GM23338 (cell line): ENCODE results near the gene DDX56. TPM values are rescaled to one million over a fixed set of nuclear protein-coding genes. Genes with fewer than 3 reads are reported as not detected.

Experiments
- ATAC-seq: fragments of 200-7000 bp; cut with Tn5 transposase; 3 replicates; pipeline ENCODE4 v1.9.1; 2020
- DNase-seq: peaks from one replicate; pipeline ENCODE4 v3.0.0-alpha.2; 2015; ENCODE audit warnings: low spot score
- H2AFZ ChIP-seq: fragments of 200-600 bp; sonication (generic); 2 replicates; pipeline ENCODE4 v1.8.0; 2016; ENCODE audit warnings: antibody characterized with exemption, mild to moderate bottlenecking, moderate library complexity
- H3F3A ChIP-seq: fragments of 200-600 bp; sonication (generic); replicated peaks from 2 replicates; pipeline ENCODE4 v1.8.0; 2017; ENCODE audit warnings: antibody characterized with exemption, mixed run types, low read depth
- H3K27ac ChIP-seq: fragments of 200-600 bp; sonication (generic); 2 replicates; pipeline ENCODE4 v1.6.1; 2016; ENCODE audit warnings: low read depth
- H3K27me3 ChIP-seq: fragments of 200-600 bp; sonication (generic); 2 replicates; pipeline ENCODE4 v1.8.0; 2016; ENCODE audit warnings: mild to moderate bottlenecking, mixed run types, moderate library complexity; ENCODE audit not compliant: insufficient read depth
- H3K36me3 ChIP-seq: fragments of 200-600 bp; sonication (generic); 2 replicates; pipeline ENCODE4 v1.8.0; 2016; ENCODE audit warnings: mild to moderate bottlenecking; ENCODE audit not compliant: insufficient read depth
- H3K4me1 ChIP-seq: fragments of 200-600 bp; sonication (generic); 2 replicates; pipeline ENCODE4 v1.8.0; 2016; ENCODE audit warnings: mild to moderate bottlenecking, moderate library complexity; ENCODE audit not compliant: insufficient read depth
- H3K4me2 ChIP-seq: fragments of 200-600 bp; sonication (generic); 2 replicates; pipeline ENCODE4 v1.7.1; 2017; ENCODE audit warnings: mixed run types
- H3K4me3 ChIP-seq: fragments of 200-600 bp; sonication (generic); 2 replicates; pipeline ENCODE4 v1.6.1; 2016; ENCODE audit warnings: mixed run types
- H3K79me2 ChIP-seq: fragments of 200-600 bp; sonication (generic); replicated peaks from 2 replicates; pipeline ENCODE4 v1.8.0; 2017; ENCODE audit warnings: mild to moderate bottlenecking; ENCODE audit not compliant: insufficient read depth
- H3K9me2 ChIP-seq: fragments of 200-600 bp; sonication (generic); 2 replicates; pipeline ENCODE4 v1.8.0; 2017; ENCODE audit not compliant: insufficient read depth
- H4K20me1 ChIP-seq: fragments of 200-600 bp; sonication (generic); replicated peaks from 2 replicates; pipeline ENCODE4 v1.8.0; 2017; ENCODE audit warnings: mild to moderate bottlenecking; ENCODE audit not compliant: insufficient read depth
- H3K27ac Mint-ChIP-seq: 2 replicates; pipeline ENCODE4 v1.8.0; 2020; ENCODE audit warnings: inconsistent platforms, mild to moderate bottlenecking, moderate library complexity, mixed read lengths
- H3K27me3 Mint-ChIP-seq: 3 replicates; pipeline ENCODE4 v1.8.0; 2022; ENCODE audit warnings: low read depth, mild to moderate bottlenecking, moderate library complexity, mixed read lengths, inconsistent platforms; ENCODE audit not compliant: insufficient read depth, poor library complexity
- H3K36me3 Mint-ChIP-seq: 3 replicates; pipeline ENCODE4 v1.8.0; 2021; ENCODE audit warnings: low read depth, mild to moderate bottlenecking, inconsistent platforms, moderate library complexity, mixed read lengths
- H3K4me1 Mint-ChIP-seq: 3 replicates; pipeline ENCODE4 v1.8.0; 2020; ENCODE audit warnings: mild to moderate bottlenecking, inconsistent platforms, mixed read lengths
- H3K4me3 Mint-ChIP-seq: 3 replicates; pipeline ENCODE4 v1.8.0; 2021; ENCODE audit warnings: moderate library complexity, mild to moderate bottlenecking, inconsistent platforms, mixed read lengths
- H3K9me3 Mint-ChIP-seq: 3 replicates; pipeline ENCODE4 v1.8.0; 2020; ENCODE audit warnings: moderate library complexity, mild to moderate bottlenecking, inconsistent platforms, mixed read lengths
- EZH2 ChIP-seq: fragments of 200-600 bp; sonication (generic); IDR thresholded peaks from one replicate; pipeline ENCODE4 v1.8.0; 2017; ENCODE audit warnings: antibody characterized with exemption, mild to moderate bottlenecking, low read depth; ENCODE audit not compliant: unreplicated experiment
- EZH2phosphoT487 ChIP-seq: fragments of 200-600 bp; sonication (generic); IDR thresholded peaks from one replicate; pipeline ENCODE4 v1.8.1; 2018; ENCODE audit warnings: antibody characterized with exemption; ENCODE audit not compliant: unreplicated experiment
- STAT1 ChIP-seq: IDR thresholded peaks from one replicate; pipeline ENCODE4 v1.6.1; 2016; ENCODE audit warnings: antibody characterized with exemption; ENCODE audit not compliant: unreplicated experiment
- ZNF114 ChIP-seq: fragments of 250-450 bp; sonication (Bioruptor Pico); IDR thresholded peaks from 2 replicates; pipeline ENCODE4 v1.5.0; 2020; ENCODE audit warnings: mild to moderate bottlenecking, moderate library complexity
- ZNF462 ChIP-seq: fragments of 250-450 bp; sonication (Bioruptor Pico); IDR thresholded peaks from 2 replicates; pipeline ENCODE4 v1.5.0; 2020; ENCODE audit warnings: mild to moderate bottlenecking, moderate library complexity
- polyA plus RNA-seq: library from polyadenylated mRNA; unstranded; fragments of >200 nt; fragmentation: Nextera tagmentation; extraction: Ambion mirVana; gene quantifications from 2 replicates; pipeline ENCODE4 v1.2.1, GENCODE V29; 2016
- total RNA-seq: library from RNA; depleted of rRNA; stranded (reverse); fragments of >200 nt; shearing (Covaris generic); gene quantifications from 2 replicates; pipeline ENCODE4 v1.2.3, GENCODE V29; 2014; rRNA removed

The DDX56 gene
- total and polyA plus RNA-seq, 2 experiments from 2014 or later = 44.1 to 72.3 TPM

GRCh38 chr7:44518761-44519160 lies 54.9 kb downstream of the DDX56 start (continued):
- no peak for TF ChIP-seq ZNF462 (CRISPR knock-in tag)
- TF ChIP-seq ZNF114 = no peak
- TF ChIP-seq EZH2phosphoT487 = no peak
- no peak for TF ChIP-seq EZH2

- H3K36me3 Mint-ChIP-seq = no peaks in the 10 kb centered on the region
- Histone ChIP-seq H4K20me1 (no peaks in the 10 kb centered on the region), H3K27me3 (no peaks in the 10 kb centered on the region), H3K27ac (no peak overlapping the region), H3K4me1 (no peaks in the 10 kb centered on the region), H3K36me3 (no peaks in the 10 kb centered on the region), H3K4me2 (no peak overlapping the region), H3K4me3 (no peak overlapping the region), H3K9me2 (no peaks in the 10 kb centered on the region), H3K79me2 (no peaks in the 10 kb centered on the region), H3F3A (no peaks in the 10 kb centered on the region), H2AFZ (no peak overlapping the region)
- no peak for TF ChIP-seq STAT1
- no peaks in the 10 kb centered on the region for H3K4me1 Mint-ChIP-seq
- no peak overlapping the region for H3K27ac Mint-ChIP-seq
- no peaks in the 10 kb centered on the region for H3K27me3 Mint-ChIP-seq
- ATAC-seq = no peak
- H3K4me3 Mint-ChIP-seq = no peak overlapping the region
- H3K9me3 Mint-ChIP-seq = no peaks in the 10 kb centered on the region
- no peak for DNase-seq
These were observed 56.5 kb downstream of the DDX56 start for GRCh38 chr7:44517175-44517574.

Other genes with a start within 250 kb of the DDX56 start
- gene CAMK2B, start 248.3 kb downstream of the DDX56 start, total RNA-seq = not detected in 2 replicates
- not detected in 2 replicates for gene CAMK2B, start 248.3 kb downstream of the DDX56 start, polyA plus RNA-seq
- gene NUDCD3, start 83.2 kb downstream of the DDX56 start, total RNA-seq = 42.7 and 52.9 TPM in 2 replicates
- gene NUDCD3, start 83.2 kb downstream of the DDX56 start, polyA plus RNA-seq = 35.0 and 35.7 TPM in 2 replicates
- gene NPC1L1, start 32.6 kb downstream of the DDX56 start, total RNA-seq = not detected in 2 replicates
- gene NPC1L1, start 32.6 kb downstream of the DDX56 start, polyA plus RNA-seq = 0.03 and 0.05 TPM in 2 replicates
- 75.1 and 98.5 TPM in 2 replicates for gene TMED4, start 8.3 kb upstream of the DDX56 start, total RNA-seq
- gene TMED4, start 8.3 kb upstream of the DDX56 start, polyA plus RNA-seq = 41.8 and 43.5 TPM in 2 replicates
- 74.8 and 76.9 TPM in 2 replicates for gene OGDH, start 32.7 kb upstream of the DDX56 start, total RNA-seq
- gene OGDH, start 32.7 kb upstream of the DDX56 start, polyA plus RNA-seq = 13.5 and 16.5 TPM in 2 replicates
- gene ZMIZ2, start 174.9 kb upstream of the DDX56 start, total RNA-seq = 30.4 and 46.1 TPM in 2 replicates
- 15.2 and 15.5 TPM in 2 replicates for gene ZMIZ2, start 174.9 kb upstream of the DDX56 start, polyA plus RNA-seq
- gene PPIA, start 222.8 kb upstream of the DDX56 start, total RNA-seq = 4,367 and 4,717 TPM in 2 replicates
- 6,375 and 6,524 TPM in 2 replicates for gene PPIA, start 222.8 kb upstream of the DDX56 start, polyA plus RNA-seq